CD14-positive monocyte (primary cell): ENCODE measurements around the gene INTS3. TPM values are rescaled to one million over a fixed set of nuclear protein-coding genes. Genes with fewer than 3 reads are reported as not detected.

ENCODE experiments used
- DNase-seq, 3 donors: peaks; one replicate each; pipeline ENCODE4 v3.0.0-alpha.2; 2011 to 2022
- H2AFZ ChIP-seq: 2 replicates; pipeline ENCODE4 v1.6.0; 2012; ENCODE audit warnings: mild to moderate bottlenecking, low read depth, low read length, inconsistent platforms; ENCODE audit not compliant: insufficient read depth, poor library complexity, severe bottlenecking
- H3K27ac ChIP-seq, 2 donors: 1 replicate in 1 of 2; 2 replicates in 1 of 2; pipeline ENCODE4 v1.5.1; 2012 to 2013; ENCODE audit warnings: low read length in 2 of 2, control low read depth in 1 of 2, inconsistent platforms in 1 of 2, low read depth in 1 of 2, mild to moderate bottlenecking in 1 of 2
- H3K27me3 ChIP-seq, 2 donors: one replicate each; pipeline versions ENCODE4 v1.6.0 to v1.6.1; 2011 to 2013; ENCODE audit warnings: low read length in 2 of 2; ENCODE audit not compliant: control insufficient read depth in 2 of 2, insufficient read depth in 2 of 2
- H3K36me3 ChIP-seq, 2 donors: replicated peaks in 1 of 2; 1 replicate in 1 of 2; 2 replicates in 1 of 2; pipeline versions ENCODE4 v1.5.1 to v1.6.1; 2012 to 2013; ENCODE audit warnings: low read length in 2 of 2, control low read depth in 1 of 2, inconsistent platforms in 1 of 2, mild to moderate bottlenecking in 1 of 2; ENCODE audit not compliant: insufficient read depth in 2 of 2, control insufficient read depth in 1 of 2
- H3K4me1 ChIP-seq, 2 donors: 1 replicate in 1 of 2; 2 replicates in 1 of 2; pipeline versions ENCODE4 v1.5.1 to v1.6.1; 2012 to 2013; ENCODE audit warnings: low read length in 2 of 2, control low read depth in 1 of 2, inconsistent platforms in 1 of 2, mild to moderate bottlenecking in 1 of 2, moderate library complexity in 1 of 2; ENCODE audit not compliant: insufficient read depth in 2 of 2, control insufficient read depth in 1 of 2
- H3K4me2 ChIP-seq: replicated peaks from 2 replicates; pipeline ENCODE3; 2012; ENCODE audit warnings: low read length, moderate library complexity, mild to moderate bottlenecking; ENCODE audit not compliant: poor library complexity, severe bottlenecking; ENCODE audit errors: extremely low read depth
- H3K4me3 ChIP-seq, 3 experiments: fragments of 200-600 bp in 1 of 3; sonication (generic) in 1 of 3; replicated peaks in 1 of 3; 1 replicate in 2 of 3; 2 replicates in 1 of 3; pipeline ENCODE4 v1.5.1; 2011 to 2013; ENCODE audit warnings: low read length in 3 of 3, mild to moderate bottlenecking in 3 of 3, control low read depth in 2 of 3, low read depth in 2 of 3, inconsistent platforms in 1 of 3, moderate library complexity in 1 of 3
- H3K79me2 ChIP-seq: 2 replicates; pipeline ENCODE4 v1.6.0; 2012; ENCODE audit warnings: mild to moderate bottlenecking, control low read depth, inconsistent platforms, low read length, moderate library complexity; ENCODE audit not compliant: insufficient read depth
- H3K9ac ChIP-seq: 2 replicates; pipeline ENCODE4 v1.6.0; 2017; ENCODE audit warnings: low read length, mild to moderate bottlenecking; ENCODE audit not compliant: insufficient read depth, poor library complexity, severe bottlenecking
- H3K9me3 ChIP-seq, 2 donors: replicated peaks in 1 of 2; 1 replicate in 1 of 2; 2 replicates in 1 of 2; pipeline versions ENCODE4 v1.5.1 to v1.6.1; 2012 to 2013; ENCODE audit warnings: low read length in 2 of 2, control low read depth in 1 of 2; ENCODE audit not compliant: control insufficient read depth in 1 of 2, insufficient read depth in 1 of 2
- H4K20me1 ChIP-seq: 2 replicates; pipeline ENCODE4 v1.6.0; 2012; ENCODE audit warnings: mild to moderate bottlenecking, low read length, control low read depth, moderate library complexity; ENCODE audit not compliant: insufficient read depth
- H3K27ac Mint-ChIP-seq, 7 donors: one replicate each; pipeline ENCODE4 v1.8.0; 2020; ENCODE audit warnings: mild to moderate bottlenecking in 7 of 7, mixed read lengths in 7 of 7, moderate library complexity in 6 of 7, inconsistent platforms in 2 of 7
- H3K27me3 Mint-ChIP-seq, 3 donors: one replicate each; pipeline ENCODE4 v1.8.0; 2021 to 2022; ENCODE audit warnings: low read depth in 3 of 3, mild to moderate bottlenecking in 3 of 3, mixed read lengths in 3 of 3, moderate library complexity in 3 of 3, inconsistent platforms in 1 of 3
- H3K36me3 Mint-ChIP-seq, 2 donors: one replicate each; pipeline ENCODE4 v1.8.0; 2020; ENCODE audit warnings: mixed read lengths in 2 of 2, inconsistent platforms in 1 of 2, mild to moderate bottlenecking in 1 of 2
- H3K4me1 Mint-ChIP-seq: one replicate; pipeline ENCODE4 v1.8.0; 2020; ENCODE audit warnings: mild to moderate bottlenecking, mixed read lengths
- H3K4me3 Mint-ChIP-seq, 2 donors: one replicate each; pipeline ENCODE4 v1.8.0; 2020; ENCODE audit warnings: mild to moderate bottlenecking in 2 of 2, mixed read lengths in 2 of 2, moderate library complexity in 1 of 2
- H3K9me3 Mint-ChIP-seq, 7 donors: one replicate each; pipeline ENCODE4 v1.8.0; 2020 to 2022; ENCODE audit warnings: mixed read lengths in 7 of 7, mild to moderate bottlenecking in 6 of 7, moderate library complexity in 6 of 7, inconsistent platforms in 2 of 7
- CTCF ChIP-seq: fragments of 200-600 bp; IDR thresholded peaks from one replicate; pipeline ENCODE4 v1.8.0; 2022; ENCODE audit warnings: antibody characterized with exemption, mild to moderate bottlenecking
- WGBS: methylation state at CpG from one replicate; pipeline ENCODE4 v1.1.5; 2013; ENCODE audit warnings: missing lambda C conversion rate; ENCODE audit not compliant: insufficient coverage; 5-methylcytosine and 5-hydroxymethylcytosine counted together
- intact Hi-C, 2 donors: fragments of 100-400 bp; cut with micrococcal nuclease; formaldehyde crosslinking; loops; one replicate each; pipeline versions ENCODE4 v1.15.0 to v1.15.1; 2023
- polyA minus RNA-seq: library from RNA; depleted of rRNA, polyadenylated mRNA; stranded (reverse); fragments of >200 nt; gene quantifications from 2 replicates; pipeline ENCODE4 v1.2.3, GENCODE V29; 2012
- polyA plus RNA-seq, 3 donors: library from polyadenylated mRNA; depleted of rRNA in 1 of 3; unstranded in 2 of 3; stranded (reverse) in 1 of 3; fragments of 300-500 nt in 2 of 3; fragments of >200 nt in 1 of 3; fragmentation: Illumina TruSeq in 2 of 3; gene quantifications; 1 replicate in 2 of 3; 2 replicates in 1 of 3; pipeline ENCODE4 v1.2.3, GENCODE V29; 2012 to 2021
- total RNA-seq, 12 experiments: library from RNA in 1 of 12; stranded (reverse) in 1 of 12; fragments of 120-200 nt in 1 of 12; gene quantifications; one replicate each; pipeline ENCODE4 v1.2.4 and lab custom pipeline; 2013 to 2026; ENCODE audit warnings: mixed read lengths in 6 of 12, inconsistent platforms in 1 of 12

Gene INTS3, protein sequence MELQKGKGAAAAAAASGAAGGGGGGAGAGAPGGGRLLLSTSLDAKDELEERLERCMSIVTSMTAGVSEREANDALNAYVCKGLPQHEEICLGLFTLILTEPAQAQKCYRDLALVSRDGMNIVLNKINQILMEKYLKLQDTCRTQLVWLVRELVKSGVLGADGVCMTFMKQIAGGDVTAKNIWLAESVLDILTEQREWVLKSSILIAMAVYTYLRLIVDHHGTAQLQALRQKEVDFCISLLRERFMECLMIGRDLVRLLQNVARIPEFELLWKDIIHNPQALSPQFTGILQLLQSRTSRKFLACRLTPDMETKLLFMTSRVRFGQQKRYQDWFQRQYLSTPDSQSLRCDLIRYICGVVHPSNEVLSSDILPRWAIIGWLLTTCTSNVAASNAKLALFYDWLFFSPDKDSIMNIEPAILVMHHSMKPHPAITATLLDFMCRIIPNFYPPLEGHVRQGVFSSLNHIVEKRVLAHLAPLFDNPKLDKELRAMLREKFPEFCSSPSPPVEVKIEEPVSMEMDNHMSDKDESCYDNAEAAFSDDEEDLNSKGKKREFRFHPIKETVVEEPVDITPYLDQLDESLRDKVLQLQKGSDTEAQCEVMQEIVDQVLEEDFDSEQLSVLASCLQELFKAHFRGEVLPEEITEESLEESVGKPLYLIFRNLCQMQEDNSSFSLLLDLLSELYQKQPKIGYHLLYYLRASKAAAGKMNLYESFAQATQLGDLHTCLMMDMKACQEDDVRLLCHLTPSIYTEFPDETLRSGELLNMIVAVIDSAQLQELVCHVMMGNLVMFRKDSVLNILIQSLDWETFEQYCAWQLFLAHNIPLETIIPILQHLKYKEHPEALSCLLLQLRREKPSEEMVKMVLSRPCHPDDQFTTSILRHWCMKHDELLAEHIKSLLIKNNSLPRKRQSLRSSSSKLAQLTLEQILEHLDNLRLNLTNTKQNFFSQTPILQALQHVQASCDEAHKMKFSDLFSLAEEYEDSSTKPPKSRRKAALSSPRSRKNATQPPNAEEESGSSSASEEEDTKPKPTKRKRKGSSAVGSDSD
- total RNA-seq (2013), result 28.7 TPM
- 10 to 100 TPM in 2 of 3 donors, 1 to 10 TPM in 1; 9.2 to 76.9 (median 15.9) TPM for polyA plus RNA-seq
- polyA minus RNA-seq, result 20.1 and 25.0 TPM in 2 replicates
- 16.5 to 63.0 (median 41.4) reads per million in 11 experiments for total RNA-seq (lab: John Stamatoyannopoulos, UW)

- Histone ChIP-seq H3K9me3 (no peaks in the 10 kb centered on the region), H3K4me2 (peak within 1 kb of the TSS; percentile 97), H3K4me3 (peak within 1 kb of the TSS; percentile 72 to 86 (median 72)), H3K36me3 (peaks cover 0 to 5% of the 10 kb centered on the region in 2 donors), H3K79me2 (peaks cover 37% of the 10 kb centered on the region), H3K4me1 (peaks cover 24 to 31% of the 10 kb centered on the region in 2 donors), H3K9ac (peak within 1 kb of the TSS; percentile 88), H3K27me3 (no peaks in the 10 kb centered on the region), H2AFZ (peak within 1 kb of the TSS; percentile 90), H3K27ac (peak within 1 kb of the TSS; percentile 84 to 94), H4K20me1 (no peaks in the 10 kb centered on the region)
- H3K4me3 Mint-ChIP-seq, result peak within 1 kb of the TSS; percentile 88 to 97
- peak within 1 kb of the TSS; percentile 93 to 99 (median 96) for H3K27ac Mint-ChIP-seq
- H3K9me3 Mint-ChIP-seq, result no peaks in the 10 kb centered on the region
- peaks cover 1 to 4% (median 3%) of the 10 kb centered on the region in 3 donors for H3K27me3 Mint-ChIP-seq
- peak; percentile 100 for DNase-seq
- H3K36me3 Mint-ChIP-seq, result peaks cover 2 to 8% of the 10 kb centered on the region in 2 donors
- TF ChIP-seq CTCF, result no peak
- 0% methylated on average over 34 of the region's 49 CpGs for whole genome bisulfite sequencing
- H3K4me1 Mint-ChIP-seq, result peaks cover 22% of the 10 kb centered on the region
- intact Hi-C loops, result loop anchor here in 1 of 2 donors (2.0 kb wide), 1 partner anchor 57 kb away; the partner anchor contains the start of gene ILF2
Observed at GRCh38 chr1:153727463-153728304, at the start of gene INTS3. Gene INTS3, plus strand, starts transcription at chr1:153728050. Its CDS starts 585 bp downstream, at chr1:153728635.
